Parathyroid adenoma (tissue), 2 donors: ENCODE measurements around the gene RPS3A.
A peak's percentile ranks its signal among the peaks of the same experiment; 100 is the strongest.
"Not testable (repeated sequence)": the region's sequence is repeated elsewhere in the genome, so short reads cannot be mapped to it uniquely, and the experiment has no call there.

Source experiments
- H2AFZ ChIP-seq: fragments of 300-600 bp; sonication (generic); one replicate; pipeline ENCODE4 v1.7.0; 2017; ENCODE audit warnings: antibody characterized with exemption, mild to moderate bottlenecking
- H3K27ac ChIP-seq: fragments of 300-600 bp; sonication (generic); one replicate; pipeline ENCODE4 v1.7.0; 2017
- H3K27me3 ChIP-seq: fragments of 300-600 bp; sonication (generic); one replicate; pipeline ENCODE4 v1.7.0; 2017; ENCODE audit warnings: low read length; ENCODE audit not compliant: control insufficient read depth, insufficient read depth
- H3K36me3 ChIP-seq: fragments of 300-600 bp; sonication (generic); one replicate; pipeline ENCODE4 v1.7.0; 2017; ENCODE audit warnings: low read length; ENCODE audit not compliant: control insufficient read depth, insufficient read depth
- H3K4me1 ChIP-seq: fragments of 300-600 bp; sonication (generic); one replicate; pipeline ENCODE4 v1.7.0; 2017; ENCODE audit warnings: control low read depth
- H3K4me2 ChIP-seq: fragments of 300-600 bp; sonication (generic); one replicate; pipeline ENCODE4 v1.7.0; 2017; ENCODE audit warnings: low read length
- H3K4me3 ChIP-seq: fragments of 300-600 bp; sonication (generic); one replicate; pipeline ENCODE4 v1.7.0; 2017; ENCODE audit warnings: low read depth, low read length
- H3K79me2 ChIP-seq: fragments of 300-600 bp; sonication (generic); one replicate; pipeline ENCODE4 v1.7.0; 2017; ENCODE audit warnings: control low read depth
- H3K9ac ChIP-seq: fragments of 300-600 bp; sonication (generic); one replicate; pipeline ENCODE4 v1.7.0; 2017; ENCODE audit warnings: mild to moderate bottlenecking
- H3K9me3 ChIP-seq: fragments of 300-600 bp; sonication (generic); one replicate; pipeline ENCODE4 v1.7.0; 2017; ENCODE audit warnings: low read length; ENCODE audit not compliant: control insufficient read depth
- TF ChIP-seq, protein P1 (sequence below): fragments of 300-600 bp; sonication (generic); IDR thresholded peaks from one replicate; pipeline ENCODE4 v1.7.0; 2017; ENCODE audit warnings: antibody characterized with exemption, mild to moderate bottlenecking
- donor health status: primary hyperparathyroidism.

The RPS3A gene

DNA sequence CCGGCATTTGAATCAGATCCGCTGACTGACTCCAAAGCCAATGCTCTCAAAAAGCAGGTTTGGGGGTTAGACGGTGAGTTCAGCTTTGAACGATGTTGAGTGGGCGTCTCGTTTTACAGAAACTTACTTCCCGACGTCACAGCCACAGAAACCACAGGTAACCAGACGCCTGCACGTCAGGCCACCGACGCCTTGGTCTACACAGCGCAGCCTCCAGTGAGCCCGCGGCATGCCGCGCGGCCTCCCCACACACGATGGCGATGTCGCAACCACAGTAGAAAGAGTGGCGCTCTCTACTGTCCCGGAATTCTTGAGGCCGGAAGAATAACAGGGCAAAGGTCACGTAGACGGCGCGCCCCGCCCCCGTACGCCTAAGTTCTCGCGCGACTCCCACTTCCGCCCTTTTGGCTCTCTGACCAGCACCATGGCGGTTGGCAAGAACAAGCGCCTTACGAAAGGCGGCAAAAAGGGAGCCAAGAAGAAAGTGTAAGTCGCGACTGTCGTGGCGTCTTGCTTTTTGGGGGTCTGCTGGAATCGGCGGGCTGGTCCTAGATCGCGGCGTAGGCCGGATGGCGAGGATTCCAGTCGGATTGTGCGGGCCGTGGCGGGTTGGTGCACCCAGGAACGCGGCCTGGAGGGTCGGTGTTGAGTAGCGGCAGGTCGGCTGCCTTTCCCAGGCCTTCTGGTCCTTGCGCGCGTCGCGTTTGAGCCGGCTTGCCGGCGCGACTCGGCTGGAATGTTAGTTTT, at the start of gene RPS3A:
Gene RPS3A, plus strand, starts transcription at position 400 of the 747 bp plus-strand sequence. Its CDS starts 25 bp downstream, at position 425.
- peak within 1 kb of the TSS; percentile 79 for H2AFZ ChIP-seq
- no peaks in the 10 kb centered on the region for H3K36me3 ChIP-seq
- H3K27ac ChIP-seq = peak within 1 kb of the TSS; percentile 83
- H3K4me2 ChIP-seq = peak within 1 kb of the TSS; percentile 98
- H3K9me3 ChIP-seq = no peaks in the 10 kb centered on the region
- H3K79me2 ChIP-seq = peaks cover 6% of the 10 kb centered on the region
- no peaks in the 10 kb centered on the region for H3K4me1 ChIP-seq
- no peaks in the 10 kb centered on the region for H3K27me3 ChIP-seq
- TF ChIP-seq, protein P1, sequence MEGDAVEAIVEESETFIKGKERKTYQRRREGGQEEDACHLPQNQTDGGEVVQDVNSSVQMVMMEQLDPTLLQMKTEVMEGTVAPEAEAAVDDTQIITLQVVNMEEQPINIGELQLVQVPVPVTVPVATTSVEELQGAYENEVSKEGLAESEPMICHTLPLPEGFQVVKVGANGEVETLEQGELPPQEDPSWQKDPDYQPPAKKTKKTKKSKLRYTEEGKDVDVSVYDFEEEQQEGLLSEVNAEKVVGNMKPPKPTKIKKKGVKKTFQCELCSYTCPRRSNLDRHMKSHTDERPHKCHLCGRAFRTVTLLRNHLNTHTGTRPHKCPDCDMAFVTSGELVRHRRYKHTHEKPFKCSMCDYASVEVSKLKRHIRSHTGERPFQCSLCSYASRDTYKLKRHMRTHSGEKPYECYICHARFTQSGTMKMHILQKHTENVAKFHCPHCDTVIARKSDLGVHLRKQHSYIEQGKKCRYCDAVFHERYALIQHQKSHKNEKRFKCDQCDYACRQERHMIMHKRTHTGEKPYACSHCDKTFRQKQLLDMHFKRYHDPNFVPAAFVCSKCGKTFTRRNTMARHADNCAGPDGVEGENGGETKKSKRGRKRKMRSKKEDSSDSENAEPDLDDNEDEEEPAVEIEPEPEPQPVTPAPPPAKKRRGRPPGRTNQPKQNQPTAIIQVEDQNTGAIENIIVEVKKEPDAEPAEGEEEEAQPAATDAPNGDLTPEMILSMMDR = peak; percentile 57
- peak within 1 kb of the TSS; percentile 99 for H3K4me3 ChIP-seq
- peak within 1 kb of the TSS; percentile 13 for H3K9ac ChIP-seq

- no peak overlapping the region for H3K27ac ChIP-seq
- no peak overlapping the region for H3K4me3 ChIP-seq
- H3K4me2 ChIP-seq = no peak overlapping the region
- H3K9ac ChIP-seq = no peak overlapping the region
- no peak overlapping the region for H2AFZ ChIP-seq
- no peaks in the 10 kb centered on the region for H3K27me3 ChIP-seq
- H3K36me3 ChIP-seq = no peaks in the 10 kb centered on the region
- no peaks in the 10 kb centered on the region for H3K4me1 ChIP-seq
- no peaks in the 10 kb centered on the region for H3K79me2 ChIP-seq
- TF ChIP-seq, protein P1 = no peak
- no peaks in the 10 kb centered on the region for H3K9me3 ChIP-seq
Measured at GRCh38 chr4:151052785-151053184, 46.6 kb upstream of the RPS3A start.

GRCh38 chr4:151055539-151055938, 43.9 kb upstream of the RPS3A start:
- Histone ChIP-seq H3K9ac (no peak overlapping the region), H3K4me3 (no peak overlapping the region), H3K79me2 (no peaks in the 10 kb centered on the region), H3K36me3 (no peaks in the 10 kb centered on the region), H3K9me3 (no peaks in the 10 kb centered on the region), H2AFZ (no peak overlapping the region), H3K4me2 (no peak overlapping the region), H3K4me1 (no peaks in the 10 kb centered on the region), H3K27me3 (no peaks in the 10 kb centered on the region), H3K27ac (no peak overlapping the region)
- TF ChIP-seq, protein P1 = no peak

- not testable (repeated sequence) for H3K4me3 ChIP-seq, H3K9ac ChIP-seq, H3K36me3 ChIP-seq, H3K27ac ChIP-seq, H3K27me3 ChIP-seq, H2AFZ ChIP-seq, H3K79me2 ChIP-seq, H3K9me3 ChIP-seq, H3K4me1 ChIP-seq, H3K4me2 ChIP-seq
Measured at GRCh38 chr4:151063143-151063542, 36.3 kb upstream of the RPS3A start.

DNA sequence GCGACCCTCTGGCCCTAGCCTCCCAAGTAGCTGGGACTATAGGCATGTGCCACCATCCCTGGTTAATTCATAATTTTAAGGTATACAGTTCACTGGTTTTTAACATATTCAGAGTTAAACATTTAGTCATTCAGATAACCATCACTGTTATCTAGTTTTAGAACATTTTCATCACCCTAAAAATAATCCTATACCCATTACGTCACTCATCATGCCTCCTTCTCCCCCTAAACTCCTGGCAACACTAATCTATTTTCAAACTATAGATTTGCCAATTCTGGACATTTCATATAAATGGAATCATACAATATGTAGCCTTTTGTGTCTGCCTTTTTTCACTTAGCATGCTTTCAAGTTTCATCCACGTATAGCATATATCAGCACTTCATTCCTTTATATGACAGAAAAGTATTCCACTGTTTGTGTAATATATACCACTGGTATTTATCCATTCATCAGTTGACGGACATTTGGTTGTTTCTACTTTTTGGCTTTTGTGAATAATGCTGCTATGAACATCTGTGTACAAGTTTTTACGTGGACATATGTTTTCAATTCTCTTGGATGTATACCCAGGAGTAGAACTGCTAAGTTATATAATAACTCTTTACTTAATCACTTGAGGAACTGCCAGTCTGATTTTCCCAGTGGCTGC, 32.0 kb upstream of the RPS3A start:
- no peaks in the 10 kb centered on the region for H3K79me2 ChIP-seq
- no peak overlapping the region for H3K27ac ChIP-seq
- no peak overlapping the region for H2AFZ ChIP-seq
- TF ChIP-seq, protein P1 = no peak
- no peak overlapping the region for H3K4me2 ChIP-seq
- H3K9ac ChIP-seq = no peak overlapping the region
- H3K36me3 ChIP-seq = no peaks in the 10 kb centered on the region
- H3K4me3 ChIP-seq = no peak overlapping the region
- no peaks in the 10 kb centered on the region for H3K4me1 ChIP-seq
- H3K27me3 ChIP-seq = no peaks in the 10 kb centered on the region
- no peaks in the 10 kb centered on the region for H3K9me3 ChIP-seq
